ENCODE measurements around the gene SCEL. TPM values are rescaled to one million over a fixed set of nuclear protein-coding genes. Genes with fewer than 3 reads are reported as not detected.

The SCEL gene
- total and polyA plus RNA-seq, 2 of the 8 experiments (the other 6 are each of a cell fraction or from before 2014, with no cell fraction given) = not detected

- no peak overlapping the region for H3K56ac ChIP-seq (replicated peaks; ENCODE audit: insufficient read length, low read depth, low read length)
- H2AK5ac ChIP-seq (ENCODE audit: low read depth, low read length) = no peak overlapping the region
- H3K4me2 ChIP-seq (ENCODE audit: insufficient read depth in 1 of 2, low read depth in 2 of 2, low read length in 2 of 2) = no peak overlapping the region
- no peak overlapping the region for H3K4ac ChIP-seq (replicated peaks; ENCODE audit: insufficient read length, low read depth, low read length)
- no peak overlapping the region for H2BK15ac ChIP-seq (ENCODE audit: low read length)
- no peaks in the 10 kb centered on the region for H3K9me3 ChIP-seq (ENCODE audit: insufficient read depth in 2 of 2, low read depth in 1 of 2, low read length in 1 of 2)
- no peak overlapping the region for H2BK12ac ChIP-seq (ENCODE audit: low read depth, low read length)
- CTCF ChIA-PET (ENCODE audit: partially characterized antibody) = no interaction called here
- H3K4me3 ChIP-seq (ENCODE audit: extremely low read depth in 1 of 4, insufficient read depth in 2 of 4, low read depth in 3 of 4, low read length in 4 of 4) = no peak overlapping the region
- no peak overlapping the region for H3K23ac ChIP-seq (ENCODE audit: insufficient read length)
- no peaks in the 10 kb centered on the region for H3K27me3 ChIP-seq (replicated peaks in 1 of 4; ENCODE audit: control insufficient read depth in 3 of 4, extremely low read depth in 1 of 4, insufficient read depth in 3 of 4, low read length in 3 of 4)
- no peak overlapping the region for H3K18ac ChIP-seq (ENCODE audit: extremely low read depth, low read length)
- DNase-seq (ENCODE audit: low read depth in 1 of 2, low spot score in 2 of 2) = no peak
- H3K79me1 ChIP-seq (ENCODE audit: low read depth, low read length) = no peaks in the 10 kb centered on the region
- H4K5ac ChIP-seq (ENCODE audit: insufficient read length, low read depth, low read length) = no peak overlapping the region
- no peak overlapping the region for H3K27ac ChIP-seq (ENCODE audit: low read depth, low read length)
- POLR2A ChIA-PET (ENCODE audit: partially characterized antibody) = no interaction called here
- H4K8ac ChIP-seq (ENCODE audit: extremely low read depth, insufficient read depth, low read length) = no peak overlapping the region
- H2BK120ac ChIP-seq (replicated peaks; ENCODE audit: low read depth, low read length) = no peak overlapping the region
- H4K20me1 ChIP-seq (replicated peaks in 1 of 2; ENCODE audit: control insufficient read depth in 1 of 2, insufficient read depth in 2 of 2, low read length in 2 of 2) = no peaks in the 10 kb centered on the region
- H2AFZ ChIP-seq (ENCODE audit: low read length) = no peak overlapping the region
- no peak overlapping the region for H3K14ac ChIP-seq (ENCODE audit: insufficient read length)
- H2BK20ac ChIP-seq (ENCODE audit: low read length) = no peak overlapping the region
- H3K9ac ChIP-seq (replicated peaks in 1 of 4; ENCODE audit: extremely low read depth in 1 of 4, low read depth in 3 of 4, low read length in 3 of 4) = no peak overlapping the region
- no peaks in the 10 kb centered on the region for H3K23me2 ChIP-seq (ENCODE audit: low read depth, low read length)
- H3K4me1 ChIP-seq (replicated peaks in 1 of 4; ENCODE audit: control insufficient read depth in 3 of 4, insufficient read depth in 4 of 4, low read length in 3 of 4) = no peaks in the 10 kb centered on the region; a peak in 1 of 7 replicates
- H3K36me3 ChIP-seq (ENCODE audit: control insufficient read depth in 2 of 4, insufficient read depth in 4 of 4, low read length in 3 of 4) = no peaks in the 10 kb centered on the region
- H2BK5ac ChIP-seq (ENCODE audit: low read depth, low read length) = no peak overlapping the region
- no peak overlapping the region for H4K91ac ChIP-seq (replicated peaks; ENCODE audit: insufficient read length, low read length)
- WGBS, 2 experiments (ENCODE audit: extremely low coverage in 1 of 2, insufficient coverage in 1 of 2, insufficient read length in 1 of 2, insufficient replicate concordance in 2 of 2, low coverage in 1 of 2, low lambda C conversion rate in 2 of 2, missing lambda C conversion rate in 1 of 2) = 92% methylated on average over 2 of the region's 4 CpGs; no CpG with 5 or more reads in 1 of the 2 experiments
- no peaks in the 10 kb centered on the region for H3K79me2 ChIP-seq (ENCODE audit: control insufficient read depth in 1 of 2, insufficient read depth in 2 of 2, low read length in 2 of 2)
- no peak for FAIRE-seq
- no peak for TF ChIP-seq MAFK (IDR thresholded peaks at IDR 0.05; ENCODE audit: low read depth, low read length)
- no peak for TF ChIP-seq RBBP5 (IDR thresholded peaks at IDR 0.05; ENCODE audit: borderline replicate concordance, low read depth, low read length)
- TF ChIP-seq TAF7 (optimal IDR thresholded peaks at IDR 0.05; ENCODE audit: borderline replicate concordance, low read depth, low read length) = no peak
- no peak for TF ChIP-seq YY1 (IDR thresholded peaks at IDR 0.05; ENCODE audit: low read depth, low read length)
- TF ChIP-seq RXRA (IDR thresholded peaks at IDR 0.05; ENCODE audit: insufficient read depth, low read depth, low read length) = no peak
- TF ChIP-seq CTCF (IDR thresholded peaks at IDR 0.05; ENCODE audit: control extremely low read depth in 1 of 3, insufficient read depth in 1 of 3, low read depth in 1 of 3, low read length in 3 of 3) = no peak
- no peak for TF ChIP-seq CHD2 (IDR thresholded peaks at IDR 0.05; ENCODE audit: low read length)
- TF ChIP-seq NANOG (IDR thresholded peaks at IDR 0.05; ENCODE audit: insufficient read depth, low read depth, low read length, poor library complexity, severe bottlenecking) = no peak
- no peak for TF ChIP-seq EZH2 (IDR thresholded peaks at IDR 0.05; ENCODE audit: low read depth, low read length, severe bottlenecking)
- TF ChIP-seq, protein P1, sequence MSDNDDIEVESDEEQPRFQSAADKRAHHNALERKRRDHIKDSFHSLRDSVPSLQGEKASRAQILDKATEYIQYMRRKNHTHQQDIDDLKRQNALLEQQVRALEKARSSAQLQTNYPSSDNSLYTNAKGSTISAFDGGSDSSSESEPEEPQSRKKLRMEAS (IDR thresholded peaks at IDR 0.05) = no peak
- no peak for TF ChIP-seq EGR1 (IDR thresholded peaks at IDR 0.05; ENCODE audit: borderline replicate concordance, low read depth, low read length)
- no peak for TF ChIP-seq BACH1 (IDR thresholded peaks at IDR 0.05; ENCODE audit: low read length)
Observed at GRCh38 chr13:77519808-77520207, 15.7 kb upstream of the SCEL start.
